A204.1 (cell line): ENCODE data around the gene NLGN4X.

Source experiments
- FAIRE-seq: peaks from 2 replicates; lab custom pipeline; 2012; peaks lifted over from hg19 to GRCh38; lab: Jason Lieb, UNC

Gene NLGN4X

DNA sequence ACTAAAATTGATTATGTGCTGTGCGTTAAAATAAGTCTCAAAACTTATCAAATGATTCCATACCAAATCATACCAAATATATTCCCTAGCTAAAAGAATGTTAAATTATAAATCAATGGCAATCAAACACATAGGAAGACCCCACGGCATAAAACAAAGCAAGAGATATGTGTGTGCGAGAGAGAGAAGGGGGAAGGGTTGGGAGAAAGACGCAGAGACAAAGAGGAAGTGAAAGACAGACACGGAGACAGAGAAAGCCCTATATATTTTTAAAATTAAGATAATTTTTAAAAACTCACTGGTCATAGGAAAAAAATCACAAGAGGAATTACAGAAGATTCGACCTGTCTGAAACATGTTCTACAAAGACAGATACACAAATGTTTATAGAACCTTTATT is 371.4 kb downstream of the NLGN4X start:
- no peak for FAIRE-seq

DNA sequence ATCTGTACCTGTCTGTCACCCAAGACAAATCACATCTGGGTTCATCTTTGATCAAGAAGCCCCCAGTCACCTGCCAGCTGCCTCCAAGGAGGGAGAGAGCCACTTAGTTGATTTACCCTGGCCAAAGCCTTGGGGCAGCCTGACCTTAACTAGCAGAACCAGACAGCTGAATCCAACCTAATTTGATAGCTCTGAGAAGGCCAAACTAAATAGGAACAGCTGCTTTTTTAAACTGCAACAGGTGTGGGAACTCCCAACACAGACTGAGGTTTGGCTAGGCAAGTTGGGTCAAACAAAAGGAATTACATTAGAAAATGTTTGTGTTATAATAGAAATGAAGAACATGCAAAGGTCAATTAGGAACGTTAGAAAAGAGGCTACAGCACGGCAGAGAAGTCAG is 375.7 kb downstream of the NLGN4X start:
- FAIRE-seq, result no peak

DNA sequence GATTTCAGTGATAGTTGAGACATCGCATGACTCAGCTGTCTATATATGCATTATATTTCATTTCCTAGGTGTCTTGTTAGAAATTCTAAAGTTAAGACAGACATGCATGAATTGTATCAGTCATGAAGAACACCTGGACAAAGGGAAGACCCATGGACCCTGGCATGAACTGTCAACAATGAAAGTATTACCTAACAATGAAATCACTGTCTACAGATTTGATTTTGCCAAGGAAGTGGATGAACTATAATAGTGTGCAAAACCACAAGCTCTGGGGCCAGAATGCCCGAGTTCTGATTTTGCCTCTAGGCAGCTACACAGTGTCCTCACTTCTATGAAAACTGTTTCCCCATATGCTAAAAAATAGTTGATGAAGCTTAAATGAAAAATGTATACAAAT is 386.1 kb downstream of the NLGN4X start:
- FAIRE-seq, result no peak
